Thoracic aorta (tissue), 2 donors: Measurements from ENCODE around the gene TCAIM. TPM values are rescaled to one million over a fixed set of nuclear protein-coding genes. Genes with fewer than 3 reads are reported as not detected.

Experiments
- ATAC-seq: fragments of 150-250 bp; one replicate; pipeline ENCODE4 v1.8.0; 2017; ENCODE audit warnings: low read depth; ENCODE audit not compliant: insufficient number of reproducible peaks, low FRiP score
- DNase-seq: peaks from one replicate; pipeline ENCODE4 v3.0.0-alpha.2; 2020; ENCODE audit warnings: low spot score
- H3K27ac ChIP-seq, 2 donors: fragments of 200-600 bp; sonication (generic); 1 replicate in 1 of 2; 2 replicates in 1 of 2; pipeline ENCODE4 v1.5.1; 2016; ENCODE audit warnings: mild to moderate bottlenecking in 2 of 2, moderate library complexity in 2 of 2
- H3K27me3 ChIP-seq: fragments of 200-600 bp; sonication (generic); replicated peaks from 2 replicates; pipeline ENCODE4 v1.6.0; 2016; ENCODE audit warnings: mild to moderate bottlenecking; ENCODE audit not compliant: insufficient read depth
- H3K36me3 ChIP-seq: fragments of 200-600 bp; sonication (generic); one replicate; pipeline ENCODE4 v1.5.1; 2016
- H3K4me1 ChIP-seq, 2 donors: fragments of 200-600 bp; sonication (generic); 1 replicate in 1 of 2; 2 replicates in 1 of 2; pipeline versions ENCODE4 v1.5.1 to v1.6.0; 2016; ENCODE audit warnings: low read depth in 2 of 2, mild to moderate bottlenecking in 1 of 2; ENCODE audit not compliant: control insufficient read depth in 1 of 2
- H3K4me3 ChIP-seq: fragments of 200-600 bp; sonication (generic); 2 replicates; pipeline ENCODE4 v1.5.1; 2016; ENCODE audit warnings: mild to moderate bottlenecking
- H3K9me3 ChIP-seq: fragments of 200-600 bp; sonication (generic); 2 replicates; pipeline ENCODE4 v1.5.1; 2016
- CTCF ChIP-seq: fragments of 200-600 bp; sonication (generic); IDR thresholded peaks from one replicate; pipeline ENCODE4 v1.5.1; 2019; ENCODE audit warnings: antibody characterized with exemption
- total RNA-seq, 2 donors: library from RNA; depleted of rRNA; stranded (reverse); fragments of >200 nt; gene quantifications; one replicate each; pipeline versions ENCODE4 v1.1.0 to v1.2.3, GENCODE V29; 2016

TCAIM gene
- total RNA-seq, 2 donors from 2014 or later: 14.8 to 32.1 TPM

- DNase-seq (no peak), ATAC-seq (no peak)
- Histone ChIP-seq H3K27me3 (no peaks in the 10 kb centered on the region), H3K9me3 (no peaks in the 10 kb centered on the region), H3K4me3 (no peak overlapping the region), H3K36me3 (no peaks in the 10 kb centered on the region), H3K4me1 (no peaks in the 10 kb centered on the region), H3K27ac (no peak overlapping the region)
- no peak for TF ChIP-seq CTCF
Measured at GRCh38 chr3:44324584-44324983, 14.0 kb upstream of the TCAIM start.

GRCh38 chr3:44326019-44326418, 12.5 kb upstream of the TCAIM start:
- TF ChIP-seq CTCF: no peak
- DNase-seq: no peak

GRCh38 chr3:44326515-44326914, 12.1 kb upstream of the TCAIM start:
- Histone ChIP-seq H3K27ac (no peak overlapping the region), H3K4me1 (no peaks in the 10 kb centered on the region), H3K36me3 (no peaks in the 10 kb centered on the region), H3K4me3 (no peak overlapping the region), H3K27me3 (no peaks in the 10 kb centered on the region), H3K9me3 (no peaks in the 10 kb centered on the region)
- TF ChIP-seq CTCF: no peak
- ATAC-seq (no peak), DNase-seq (no peak)

More at GRCh38 chr3:44326019-44326418, 12.5 kb upstream of the TCAIM start:
- no peaks in the 10 kb centered on the region for H3K27me3 ChIP-seq
- H3K4me3 ChIP-seq: no peak overlapping the region
- no peak for ATAC-seq
- H3K36me3 ChIP-seq: no peaks in the 10 kb centered on the region
- H3K27ac ChIP-seq: no peak overlapping the region
- H3K4me1 ChIP-seq: no peaks in the 10 kb centered on the region
- no peaks in the 10 kb centered on the region for H3K9me3 ChIP-seq

GRCh38 chr3:44329946-44330345, 8.6 kb upstream of the TCAIM start:
- Histone ChIP-seq H3K27me3 (no peaks in the 10 kb centered on the region), H3K27ac (no peak overlapping the region), H3K9me3 (no peaks in the 10 kb centered on the region), H3K4me1 (no peaks in the 10 kb centered on the region), H3K4me3 (no peak overlapping the region), H3K36me3 (no peaks in the 10 kb centered on the region)
- DNase-seq: no peak
- ATAC-seq: no peak
- no peak for TF ChIP-seq CTCF

- Histone ChIP-seq H3K36me3 (no peaks in the 10 kb centered on the region), H3K4me1 (no peaks in the 10 kb centered on the region)
- TF ChIP-seq CTCF: no peak
Measured at GRCh38 chr3:44330444-44330843, 8.1 kb upstream of the TCAIM start.

More at GRCh38 chr3:44330444-44330843, 8.1 kb upstream of the TCAIM start:
- Histone ChIP-seq H3K9me3 (no peaks in the 10 kb centered on the region), H3K27me3 (no peaks in the 10 kb centered on the region), H3K4me3 (no peak overlapping the region), H3K27ac (no peak overlapping the region)
- ATAC-seq (no peak), DNase-seq (no peak)
